HG03045 (cell line): Measurements from ENCODE around the gene FADS1.

Experiments used
- ATAC-seq: cut with Tn5 transposase; IDR thresholded peaks from one replicate; pipeline ENCODE4 v1.9.1; 2021; ENCODE audit warnings: mild to moderate bottlenecking, moderate library complexity; ENCODE audit not compliant: unreplicated experiment

The FADS1 gene

GRCh38 chr11:61816736-61817455 is at the start of gene FADS1:
FADS1 (minus strand) TSS chr11:61817003; CDS start chr11:61816929, 74 bp downstream.
- peak; percentile 52 for ATAC-seq

GRCh38 chr11:61866231-61866957 is 49.6 kb upstream of the FADS1 start:
- ATAC-seq, result no peak

- no peak for ATAC-seq
Observed at GRCh38 chr11:61864814-61865775, 48.3 kb upstream of the FADS1 start.

- no peak for ATAC-seq
Observed at GRCh38 chr11:61863548-61864081, 46.8 kb upstream of the FADS1 start.

- ATAC-seq, result no peak
Observed at GRCh38 chr11:61862714-61863547, 46.1 kb upstream of the FADS1 start.

GRCh38 chr11:61861634-61862033 is 44.8 kb upstream of the FADS1 start:
- ATAC-seq, result no peak

- no peak for ATAC-seq
Observed at GRCh38 chr11:61860054-61860903, 43.5 kb upstream of the FADS1 start.

GRCh38 chr11:61855939-61856680 is 39.3 kb upstream of the FADS1 start:
- no peak for ATAC-seq

GRCh38 chr11:61854966-61855714 is 38.3 kb upstream of the FADS1 start:
- no peak for ATAC-seq

GRCh38 chr11:61854206-61854895 is 37.5 kb upstream of the FADS1 start:
- no peak for ATAC-seq

GRCh38 chr11:61853698-61854169 is 36.9 kb upstream of the FADS1 start:
- ATAC-seq, result no peak

- ATAC-seq, result no peak
Observed at GRCh38 chr11:61851900-61852295, 35.1 kb upstream of the FADS1 start.

- ATAC-seq, result no peak
Observed at GRCh38 chr11:61851113-61851899, 34.5 kb upstream of the FADS1 start.

GRCh38 chr11:61850687-61851086 is 33.9 kb upstream of the FADS1 start:
- ATAC-seq, result no peak

GRCh38 chr11:61848631-61849030 is 31.8 kb upstream of the FADS1 start:
- no peak for ATAC-seq

GRCh38 chr11:61847914-61848581 is 31.2 kb upstream of the FADS1 start:
- no peak for ATAC-seq
